KOPT-K1 (cell line): Measurements from ENCODE around the gene SRGAP1.

Source experiments
- H3K27ac ChIP-seq: fragments of 200-600 bp; sonication (generic); 2 replicates; pipeline ENCODE4 v1.5.1; 2016; ENCODE audit warnings: antibody characterized with exemption, mild to moderate bottlenecking, low read depth, low read length; ENCODE audit not compliant: poor library complexity, severe bottlenecking
- H3K36me3 ChIP-seq: fragments of 200-600 bp; sonication (generic); 2 replicates; pipeline ENCODE4 v1.5.1; 2017; ENCODE audit warnings: antibody characterized with exemption, mild to moderate bottlenecking, low read length, moderate library complexity; ENCODE audit not compliant: insufficient read depth
- H3K9me3 ChIP-seq: fragments of 200-600 bp; sonication (generic); 2 replicates; pipeline ENCODE4 v1.5.1; 2017; ENCODE audit warnings: antibody characterized with exemption, low read length, mild to moderate bottlenecking; ENCODE audit not compliant: insufficient read depth, poor library complexity, severe bottlenecking

The SRGAP1 gene

GRCh38 chr12:63941879-63942278 is 97.4 kb downstream of the SRGAP1 start:
- Histone ChIP-seq H3K27ac (no peak overlapping the region), H3K36me3 (no peaks in the 10 kb centered on the region), H3K9me3 (no peaks in the 10 kb centered on the region)

- Histone ChIP-seq H3K9me3 (no peaks in the 10 kb centered on the region), H3K36me3 (no peaks in the 10 kb centered on the region), H3K27ac (no peak overlapping the region)
Measured at GRCh38 chr12:63942464-63943241, 98.2 kb downstream of the SRGAP1 start.

GRCh38 chr12:63944034-63944579 is 99.6 kb downstream of the SRGAP1 start:
- Histone ChIP-seq H3K9me3 (no peaks in the 10 kb centered on the region), H3K27ac (no peak overlapping the region), H3K36me3 (no peaks in the 10 kb centered on the region)

GRCh38 chr12:63944586-63945228 is 100.2 kb downstream of the SRGAP1 start:
- Histone ChIP-seq H3K36me3 (no peaks in the 10 kb centered on the region), H3K27ac (no peak overlapping the region), H3K9me3 (no peaks in the 10 kb centered on the region)

GRCh38 chr12:63945777-63946176 is 101.3 kb downstream of the SRGAP1 start:
- no peaks in the 10 kb centered on the region for H3K9me3 ChIP-seq
- no peaks in the 10 kb centered on the region for H3K36me3 ChIP-seq
- H3K27ac ChIP-seq, result no peak overlapping the region

- Histone ChIP-seq H3K27ac (no peak overlapping the region), H3K9me3 (no peaks in the 10 kb centered on the region), H3K36me3 (no peaks in the 10 kb centered on the region)
Measured at GRCh38 chr12:63948211-63948610, 103.7 kb downstream of the SRGAP1 start.

GRCh38 chr12:63949902-63950301 is 105.4 kb downstream of the SRGAP1 start:
- Histone ChIP-seq H3K27ac (no peak overlapping the region), H3K36me3 (no peaks in the 10 kb centered on the region), H3K9me3 (no peaks in the 10 kb centered on the region)

- Histone ChIP-seq H3K27ac (no peak overlapping the region), H3K36me3 (no peaks in the 10 kb centered on the region), H3K9me3 (no peaks in the 10 kb centered on the region)
Measured at GRCh38 chr12:63952995-63953394, 108.5 kb downstream of the SRGAP1 start.

GRCh38 chr12:63955831-63956666 is 111.5 kb downstream of the SRGAP1 start:
- H3K36me3 ChIP-seq, result no peaks in the 10 kb centered on the region
- no peak overlapping the region for H3K27ac ChIP-seq

GRCh38 chr12:63957496-63957895 is 113.0 kb downstream of the SRGAP1 start:
- Histone ChIP-seq H3K36me3 (no peaks in the 10 kb centered on the region), H3K9me3 (no peaks in the 10 kb centered on the region), H3K27ac (no peak overlapping the region)

More at GRCh38 chr12:63955831-63956666, 111.5 kb downstream of the SRGAP1 start:
- no peaks in the 10 kb centered on the region for H3K9me3 ChIP-seq

GRCh38 chr12:63958876-63959580 is 114.5 kb downstream of the SRGAP1 start:
- Histone ChIP-seq H3K27ac (no peak overlapping the region), H3K36me3 (no peaks in the 10 kb centered on the region)

GRCh38 chr12:63961048-63961447 is 116.5 kb downstream of the SRGAP1 start:
- Histone ChIP-seq H3K36me3 (no peaks in the 10 kb centered on the region), H3K9me3 (no peaks in the 10 kb centered on the region), H3K27ac (no peak overlapping the region)

More at GRCh38 chr12:63958876-63959580, 114.5 kb downstream of the SRGAP1 start:
- no peaks in the 10 kb centered on the region for H3K9me3 ChIP-seq

GRCh38 chr12:63961543-63961942 is 117.0 kb downstream of the SRGAP1 start:
- H3K9me3 ChIP-seq, result no peaks in the 10 kb centered on the region
- no peak overlapping the region for H3K27ac ChIP-seq
- H3K36me3 ChIP-seq, result no peaks in the 10 kb centered on the region

GRCh38 chr12:63963868-63964267 is 119.4 kb downstream of the SRGAP1 start:
- Histone ChIP-seq H3K9me3 (no peaks in the 10 kb centered on the region), H3K27ac (no peak overlapping the region), H3K36me3 (no peaks in the 10 kb centered on the region)
